Astrocyte (in vitro differentiated cells and primary cell): ENCODE results near the gene SLC27A3. TPM values are rescaled to one million over a fixed set of nuclear protein-coding genes. Genes with fewer than 3 reads are reported as not detected.

Experiments
- DNase-seq: peaks from one replicate; pipeline ENCODE4 v3.0.0-alpha.2; 2010; ENCODE audit warnings: low read depth
- FAIRE-seq: peaks from 2 replicates; lab custom pipeline; 2011; peaks lifted over from hg19 to GRCh38; lab: Jason Lieb, UNC
- H2AFZ ChIP-seq: 2 replicates; pipeline ENCODE4 v1.6.0; 2012; ENCODE audit warnings: low read depth, low read length, inconsistent platforms
- H3K27ac ChIP-seq: 2 replicates; pipeline ENCODE4 v1.5.1; 2011; ENCODE audit warnings: low read depth, low read length, inconsistent platforms
- H3K27me3 ChIP-seq: 2 replicates; pipeline ENCODE4 v1.6.0; 2011; ENCODE audit warnings: low read length, inconsistent platforms; ENCODE audit not compliant: insufficient read depth
- H3K36me3 ChIP-seq: 2 replicates; pipeline ENCODE4 v1.5.1; 2011; ENCODE audit warnings: low read length, inconsistent platforms; ENCODE audit not compliant: insufficient read depth
- H3K4me1 ChIP-seq: 2 replicates; pipeline ENCODE4 v1.5.1; 2011; ENCODE audit warnings: low read length, inconsistent platforms; ENCODE audit not compliant: insufficient read depth
- H3K4me2 ChIP-seq: 2 replicates; pipeline ENCODE4 v1.6.0; 2012; ENCODE audit warnings: low read length, inconsistent platforms
- H3K4me3 ChIP-seq: 2 replicates; pipeline ENCODE4 v1.5.1; 2011; ENCODE audit warnings: low read depth, mild to moderate bottlenecking, low read length, inconsistent platforms; ENCODE audit not compliant: insufficient read depth
- H3K79me2 ChIP-seq: 2 replicates; pipeline ENCODE4 v1.6.0; 2012; ENCODE audit warnings: mild to moderate bottlenecking, low read length, inconsistent platforms; ENCODE audit not compliant: insufficient read depth
- H3K9ac ChIP-seq: 2 replicates; pipeline ENCODE4 v1.6.0; 2012; ENCODE audit warnings: mild to moderate bottlenecking, low read length, inconsistent platforms
- H3K9me3 ChIP-seq: 2 replicates; pipeline ENCODE4 v1.5.1; 2012; ENCODE audit warnings: low read depth, mild to moderate bottlenecking, low read length, inconsistent platforms; ENCODE audit not compliant: insufficient read depth
- H4K20me1 ChIP-seq: 2 replicates; pipeline ENCODE4 v1.6.0; 2012; ENCODE audit warnings: low read length, inconsistent platforms; ENCODE audit not compliant: insufficient read depth
- H3K27ac Mint-ChIP-seq: one replicate; pipeline ENCODE4 v1.8.0; 2021; ENCODE audit warnings: mild to moderate bottlenecking, mixed read lengths; ENCODE audit not compliant: unreplicated experiment
- H3K27me3 Mint-ChIP-seq: one replicate; pipeline ENCODE4 v1.8.0; 2021; ENCODE audit warnings: low read depth, mixed read lengths; ENCODE audit not compliant: unreplicated experiment
- H3K36me3 Mint-ChIP-seq: one replicate; pipeline ENCODE4 v1.8.0; 2021; ENCODE audit warnings: low read depth, mixed read lengths; ENCODE audit not compliant: unreplicated experiment
- H3K4me1 Mint-ChIP-seq: one replicate; pipeline ENCODE4 v1.8.0; 2021; ENCODE audit warnings: low read depth, mixed read lengths; ENCODE audit not compliant: unreplicated experiment
- H3K4me3 Mint-ChIP-seq: one replicate; pipeline ENCODE4 v1.8.0; 2021; ENCODE audit warnings: mild to moderate bottlenecking, moderate library complexity, mixed read lengths; ENCODE audit not compliant: unreplicated experiment
- H3K9me3 Mint-ChIP-seq: one replicate; pipeline ENCODE4 v1.8.0; 2021; ENCODE audit warnings: mild to moderate bottlenecking, mixed read lengths; ENCODE audit not compliant: unreplicated experiment
- EZH2 ChIP-seq: IDR thresholded peaks from 2 replicates; pipeline ENCODE4 v1.6.1; 2012; ENCODE audit warnings: mild to moderate bottlenecking, low read length, inconsistent platforms; ENCODE audit not compliant: insufficient read depth
- total RNA-seq: library from RNA; stranded (reverse); gene quantifications from 2 replicates; pipeline ENCODE4 v1.2.1, GENCODE V29; 2021
- TF ChIP-seq, protein P1 (sequence below): IDR thresholded peaks from 2 replicates; pipeline ENCODE4 v1.5.1; 2011; ENCODE audit warnings: low read depth, mild to moderate bottlenecking, inconsistent platforms, low read length, moderate library complexity; ENCODE audit not compliant: insufficient read depth

Gene SLC27A3
- total RNA-seq, 1 donor from 2014 or later = 5.9 TPM

DNA sequence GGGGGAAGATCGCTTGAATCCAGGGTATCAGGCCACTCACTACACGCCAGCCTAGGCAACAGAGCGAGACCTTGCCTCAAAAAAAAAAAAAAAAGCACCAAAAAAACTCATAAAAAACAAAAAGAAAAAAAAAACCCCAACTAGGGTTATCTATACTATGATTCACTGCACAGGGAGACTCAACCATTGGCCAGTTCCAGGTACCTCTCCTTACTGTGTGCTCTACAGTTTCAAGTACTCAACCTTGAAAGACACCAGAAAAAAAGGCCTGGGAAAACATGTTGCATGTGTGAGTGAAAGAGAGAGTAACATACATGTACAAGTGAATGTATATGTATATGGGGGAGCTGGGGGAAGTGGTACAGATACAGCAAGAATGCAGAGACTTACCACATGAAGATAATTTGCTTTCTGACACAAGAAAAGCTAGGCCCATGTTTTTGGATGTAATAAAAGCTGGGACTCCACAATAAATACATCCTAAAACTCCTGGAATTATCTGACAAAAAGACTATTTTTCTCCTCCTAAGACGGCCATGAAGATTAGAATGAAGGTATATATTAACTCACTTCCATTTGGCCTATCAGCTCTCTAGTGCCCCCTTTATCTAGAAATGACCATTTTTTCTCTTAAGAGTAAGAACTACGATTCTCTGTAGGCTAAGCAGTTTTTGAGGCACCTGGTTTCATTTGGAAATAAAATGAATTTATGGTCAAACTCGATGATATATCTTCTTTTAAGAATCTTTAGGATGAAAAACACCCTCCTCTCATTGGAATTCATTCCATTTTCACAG is 52.2 kb downstream of the SLC27A3 start:
- Mint-ChIP-seq H3K9me3 (no peaks in the 10 kb centered on the region), H3K27me3 (no peaks in the 10 kb centered on the region), H3K36me3 (peaks cover 11% of the 10 kb centered on the region), H3K27ac (no peak overlapping the region), H3K4me3 (no peak overlapping the region), H3K4me1 (peaks cover 6% of the 10 kb centered on the region)
- H3K9me3 ChIP-seq = no peaks in the 10 kb centered on the region
- TF ChIP-seq EZH2 = no peak
- TF ChIP-seq, protein P1, sequence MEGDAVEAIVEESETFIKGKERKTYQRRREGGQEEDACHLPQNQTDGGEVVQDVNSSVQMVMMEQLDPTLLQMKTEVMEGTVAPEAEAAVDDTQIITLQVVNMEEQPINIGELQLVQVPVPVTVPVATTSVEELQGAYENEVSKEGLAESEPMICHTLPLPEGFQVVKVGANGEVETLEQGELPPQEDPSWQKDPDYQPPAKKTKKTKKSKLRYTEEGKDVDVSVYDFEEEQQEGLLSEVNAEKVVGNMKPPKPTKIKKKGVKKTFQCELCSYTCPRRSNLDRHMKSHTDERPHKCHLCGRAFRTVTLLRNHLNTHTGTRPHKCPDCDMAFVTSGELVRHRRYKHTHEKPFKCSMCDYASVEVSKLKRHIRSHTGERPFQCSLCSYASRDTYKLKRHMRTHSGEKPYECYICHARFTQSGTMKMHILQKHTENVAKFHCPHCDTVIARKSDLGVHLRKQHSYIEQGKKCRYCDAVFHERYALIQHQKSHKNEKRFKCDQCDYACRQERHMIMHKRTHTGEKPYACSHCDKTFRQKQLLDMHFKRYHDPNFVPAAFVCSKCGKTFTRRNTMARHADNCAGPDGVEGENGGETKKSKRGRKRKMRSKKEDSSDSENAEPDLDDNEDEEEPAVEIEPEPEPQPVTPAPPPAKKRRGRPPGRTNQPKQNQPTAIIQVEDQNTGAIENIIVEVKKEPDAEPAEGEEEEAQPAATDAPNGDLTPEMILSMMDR = no peak
- no peaks in the 10 kb centered on the region for H3K27me3 ChIP-seq
- H4K20me1 ChIP-seq = peaks cover 26% of the 10 kb centered on the region
- no peak overlapping the region for H3K27ac ChIP-seq
- no peak overlapping the region for H3K9ac ChIP-seq
- DNase-seq (no peak), FAIRE-seq (no peak)
- H3K4me1 ChIP-seq = no peaks in the 10 kb centered on the region
- H2AFZ ChIP-seq = no peak overlapping the region
- no peak overlapping the region for H3K4me3 ChIP-seq
- H3K4me2 ChIP-seq = no peak overlapping the region
- H3K36me3 ChIP-seq = peaks cover 9% of the 10 kb centered on the region
- H3K79me2 ChIP-seq = peaks cover 16% of the 10 kb centered on the region

Other genes with a start within 250 kb of the SLC27A3 start
- gene S100A6, start 239.4 kb upstream of the SLC27A3 start, total RNA-seq = 74.4 and 125 TPM in 2 replicates
- 0.39 TPM in 1 of 2 replicates, not detected in the other for gene S100A5, start 234.5 kb upstream of the SLC27A3 start, total RNA-seq
- gene S100A4, start 229.6 kb upstream of the SLC27A3 start, total RNA-seq = 58.5 and 69.3 TPM in 2 replicates
- gene S100A3, start 226.1 kb upstream of the SLC27A3 start, total RNA-seq = 12.8 and 14.6 TPM in 2 replicates
- 3.0 and 3.8 TPM in 2 replicates for gene S100A2, start 209.6 kb upstream of the SLC27A3 start, total RNA-seq
- gene S100A16, start 162.3 kb upstream of the SLC27A3 start, total RNA-seq = 48.8 and 54.4 TPM in 2 replicates
- 0.38 and 0.57 TPM in 2 replicates for gene S100A14, start 159.1 kb upstream of the SLC27A3 start, total RNA-seq
- gene S100A13, start 147.9 kb upstream of the SLC27A3 start, total RNA-seq = 134 and 172 TPM in 2 replicates
- 1.7 and 4.1 TPM in 2 replicates for gene S100A1, start 147.0 kb upstream of the SLC27A3 start, total RNA-seq
- 46.7 and 56.4 TPM in 2 replicates for gene CHTOP, start 141.3 kb upstream of the SLC27A3 start, total RNA-seq
- gene SNAPIN, start 116.7 kb upstream of the SLC27A3 start, total RNA-seq = 27.4 and 31.3 TPM in 2 replicates
- 176 and 185 TPM in 2 replicates for gene ILF2, start 104.4 kb upstream of the SLC27A3 start, total RNA-seq
- gene NPR1, start 96.7 kb upstream of the SLC27A3 start, total RNA-seq = 0.07 and 0.11 TPM in 2 replicates
- 39.5 and 40.2 TPM in 2 replicates for gene INTS3, start 47.4 kb upstream of the SLC27A3 start, total RNA-seq
- gene GATAD2B, start 147.6 kb downstream of the SLC27A3 start, total RNA-seq = 48.4 and 56.9 TPM in 2 replicates
- 31.3 and 32.2 TPM in 2 replicates for gene DENND4B, start 171.3 kb downstream of the SLC27A3 start, total RNA-seq
- gene CRTC2, start 183.2 kb downstream of the SLC27A3 start, total RNA-seq = 38.3 and 38.4 TPM in 2 replicates
- 90.2 and 91.7 TPM in 2 replicates for gene SLC39A1, start 188.1 kb downstream of the SLC27A3 start, total RNA-seq
- gene CREB3L4, start 192.5 kb downstream of the SLC27A3 start, total RNA-seq = 5.3 and 6.1 TPM in 2 replicates
- 103 TPM in 2 replicates for gene JTB, start 202.3 kb downstream of the SLC27A3 start, total RNA-seq
- 143 and 145 TPM in 2 replicates for gene RAB13, start 210.9 kb downstream of the SLC27A3 start, total RNA-seq
- 1,010 and 1,149 TPM in 2 replicates for gene RPS27, start 215.4 kb downstream of the SLC27A3 start, total RNA-seq